HG03097 (cell line): ENCODE measurements around the gene GZMM.

Source experiments
- ATAC-seq: cut with Tn5 transposase; IDR thresholded peaks from one replicate; pipeline ENCODE4 v1.9.1; 2021; ENCODE audit not compliant: unreplicated experiment, low FRiP score

The GZMM gene

GRCh38 chr19:543910-544608 lies at the start of gene GZMM:
TSS of gene GZMM (plus strand) at chr19:544053. CDS start at chr19:544072, 19 bp downstream.
- no peak for ATAC-seq

DNA sequence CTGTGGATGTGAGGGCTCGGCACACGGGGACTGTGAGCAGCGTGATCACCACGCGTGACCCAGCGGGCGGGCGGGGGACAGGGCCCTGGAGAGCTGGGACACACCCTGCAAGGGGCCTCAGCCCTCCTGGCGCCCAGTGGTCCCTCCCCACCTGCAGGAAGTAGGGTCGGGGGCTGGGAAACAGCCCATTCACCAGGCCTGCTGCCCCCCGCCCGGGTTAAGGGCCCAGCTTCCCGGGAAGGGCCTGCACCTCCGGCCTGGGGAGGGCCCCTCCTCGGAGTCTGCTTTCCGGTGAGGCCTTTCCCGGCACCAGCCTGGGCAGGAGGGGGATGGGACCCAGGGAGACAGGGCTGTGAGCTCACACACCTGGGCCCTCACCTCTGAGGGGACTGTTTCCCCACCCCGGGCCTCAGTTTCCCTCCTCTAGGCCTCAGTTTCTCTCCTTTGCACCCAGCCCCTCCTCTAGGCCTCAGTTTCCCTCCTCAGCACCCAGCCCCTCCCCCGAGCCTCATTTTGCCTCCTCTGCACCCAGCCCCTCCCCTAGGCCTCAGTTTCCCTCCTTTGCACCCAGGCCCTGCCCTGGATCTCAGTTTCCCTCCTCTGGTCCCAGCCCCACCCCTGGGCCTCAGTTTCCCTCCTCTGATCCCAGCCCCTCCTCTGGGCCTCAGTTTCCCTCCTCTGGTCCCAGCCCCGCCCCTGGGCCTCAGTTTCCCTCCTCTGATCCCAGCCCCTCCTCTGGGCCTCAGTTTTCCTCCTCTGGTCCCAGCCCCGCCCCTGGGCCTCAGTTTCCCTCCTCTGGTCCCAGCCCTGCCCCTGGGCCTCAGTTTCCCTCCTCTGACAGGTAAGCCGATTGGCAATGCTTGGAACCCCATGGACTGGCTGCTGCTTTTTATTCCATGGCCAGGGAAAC lies 49.4 kb upstream of the GZMM start:
- ATAC-seq, result no peak

DNA sequence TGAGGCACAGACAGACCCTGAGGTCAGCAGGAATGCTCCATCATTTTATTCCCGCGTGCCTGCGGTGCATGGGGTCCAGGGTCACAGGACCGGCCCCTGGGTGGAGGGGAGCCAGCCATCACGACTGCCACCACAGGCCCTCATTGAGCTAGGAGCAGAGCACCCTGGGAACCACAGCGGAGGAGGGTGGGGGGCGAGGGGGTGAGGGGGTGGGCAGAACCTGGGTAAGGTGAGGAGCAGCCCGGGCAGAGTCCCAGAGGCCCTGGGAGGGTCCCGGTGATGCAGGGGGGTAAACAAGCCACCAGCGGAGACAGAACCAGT lies 48.8 kb upstream of the GZMM start:
- no peak for ATAC-seq

GRCh38 chr19:495402-496111 lies 48.3 kb upstream of the GZMM start:
- no peak for ATAC-seq

DNA sequence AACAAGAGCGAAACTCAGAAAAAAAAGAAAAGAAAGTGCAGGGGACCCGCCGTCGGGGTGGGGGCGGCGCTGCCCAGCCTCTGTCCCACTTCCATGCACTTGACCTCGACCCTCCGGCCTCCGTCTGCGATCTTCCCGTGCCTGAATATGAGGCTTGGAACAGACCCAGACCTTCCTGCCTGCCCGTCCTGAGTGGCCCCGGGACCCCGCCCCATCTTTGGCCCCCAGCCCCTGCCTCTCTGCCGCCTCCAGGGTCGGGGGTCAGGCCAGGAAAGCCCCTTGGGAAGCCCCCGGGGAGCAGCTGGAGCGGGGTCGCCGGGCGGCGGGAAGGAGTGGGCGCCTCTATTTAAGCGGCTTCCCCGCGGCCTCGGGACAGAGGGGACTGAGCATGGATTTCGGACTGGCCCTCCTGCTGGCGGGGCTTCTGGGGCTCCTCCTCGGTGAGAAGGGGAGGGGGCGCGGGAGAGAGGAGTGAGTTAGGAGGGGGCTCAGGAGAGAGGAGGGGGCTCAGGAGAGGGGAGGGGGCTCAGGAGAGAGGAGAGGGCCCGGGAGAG lies 47.7 kb upstream of the GZMM start, which contains the start of gene MADCAM1:
TSS of gene MADCAM1 (plus strand) at position 375 of the 554 bp plus-strand sequence. CDS start at position 389, 14 bp downstream.
- ATAC-seq, result no peak

GRCh38 chr19:496986-497385 lies 46.9 kb upstream of the GZMM start:
- ATAC-seq, result no peak

GRCh38 chr19:497491-497868 lies 46.4 kb upstream of the GZMM start:
- ATAC-seq, result no peak

GRCh38 chr19:497869-498510 lies 45.9 kb upstream of the GZMM start:
- ATAC-seq, result no peak

GRCh38 chr19:498511-498891 lies 45.4 kb upstream of the GZMM start:
- ATAC-seq, result no peak

DNA sequence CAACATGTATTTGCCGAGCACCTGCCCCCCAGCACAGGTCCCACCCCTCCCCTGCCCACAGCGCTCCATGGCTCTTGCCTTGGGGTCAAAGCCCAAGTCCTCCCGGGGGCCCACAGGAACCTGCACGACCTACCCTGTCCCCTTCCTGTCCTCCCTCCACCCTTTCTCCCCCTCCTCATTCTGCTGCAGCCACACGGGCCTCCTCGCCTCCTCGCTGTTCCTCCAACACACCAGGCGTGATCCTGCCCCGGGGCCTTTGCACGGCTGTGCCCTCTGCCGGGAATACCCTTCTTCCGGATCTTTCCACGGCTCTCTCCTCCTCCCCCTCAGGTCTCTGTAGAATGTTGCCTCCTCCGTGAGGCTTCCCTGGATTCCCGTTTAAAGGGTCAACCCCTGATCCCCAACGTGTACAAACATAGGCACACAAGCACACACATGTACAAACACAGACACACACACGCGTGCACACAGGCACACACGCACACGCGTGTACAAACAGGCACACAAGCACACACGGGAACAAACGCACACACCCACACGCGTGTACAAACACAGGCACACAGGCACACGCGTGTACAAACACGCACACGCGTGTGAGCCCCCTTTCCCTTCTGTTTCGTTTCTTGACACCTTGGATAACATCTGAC lies 44.8 kb upstream of the GZMM start:
- no peak for ATAC-seq

DNA sequence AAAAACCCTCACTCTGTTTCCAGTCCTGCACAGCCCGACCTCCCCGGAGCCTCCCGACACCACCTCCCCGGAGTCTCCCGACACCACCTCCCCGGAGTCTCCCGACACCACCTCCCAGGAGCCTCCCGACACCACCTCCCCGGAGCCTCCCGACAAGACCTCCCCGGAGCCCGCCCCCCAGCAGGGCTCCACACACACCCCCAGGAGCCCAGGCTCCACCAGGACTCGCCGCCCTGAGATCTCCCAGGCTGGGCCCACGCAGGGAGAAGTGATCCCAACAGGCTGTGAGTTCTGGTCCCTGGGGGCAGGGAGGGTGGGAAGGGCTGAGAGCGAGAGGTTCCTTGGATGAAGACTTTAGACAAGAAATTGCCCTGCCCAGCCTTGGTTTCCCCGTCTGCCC lies 42.2 kb upstream of the GZMM start:
- no peak for ATAC-seq

DNA sequence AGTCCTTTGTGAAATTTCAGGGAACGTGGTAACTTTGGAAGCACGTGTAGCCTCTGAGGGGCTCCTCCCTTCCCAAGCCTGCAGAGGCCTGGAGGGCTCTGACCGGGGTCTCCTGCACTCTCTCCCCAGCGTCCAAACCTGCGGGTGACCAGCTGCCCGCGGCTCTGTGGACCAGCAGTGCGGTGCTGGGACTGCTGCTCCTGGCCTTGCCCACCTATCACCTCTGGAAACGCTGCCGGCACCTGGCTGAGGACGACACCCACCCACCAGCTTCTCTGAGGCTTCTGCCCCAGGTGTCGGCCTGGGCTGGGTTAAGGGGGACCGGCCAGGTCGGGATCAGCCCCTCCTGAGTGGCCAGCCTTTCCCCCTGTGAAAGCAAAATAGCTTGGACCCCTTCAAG lies 39.2 kb upstream of the GZMM start:
- ATAC-seq, result no peak

- ATAC-seq, result peak; percentile 64
Observed at GRCh38 chr19:506404-507285, 37.2 kb upstream of the GZMM start.

DNA sequence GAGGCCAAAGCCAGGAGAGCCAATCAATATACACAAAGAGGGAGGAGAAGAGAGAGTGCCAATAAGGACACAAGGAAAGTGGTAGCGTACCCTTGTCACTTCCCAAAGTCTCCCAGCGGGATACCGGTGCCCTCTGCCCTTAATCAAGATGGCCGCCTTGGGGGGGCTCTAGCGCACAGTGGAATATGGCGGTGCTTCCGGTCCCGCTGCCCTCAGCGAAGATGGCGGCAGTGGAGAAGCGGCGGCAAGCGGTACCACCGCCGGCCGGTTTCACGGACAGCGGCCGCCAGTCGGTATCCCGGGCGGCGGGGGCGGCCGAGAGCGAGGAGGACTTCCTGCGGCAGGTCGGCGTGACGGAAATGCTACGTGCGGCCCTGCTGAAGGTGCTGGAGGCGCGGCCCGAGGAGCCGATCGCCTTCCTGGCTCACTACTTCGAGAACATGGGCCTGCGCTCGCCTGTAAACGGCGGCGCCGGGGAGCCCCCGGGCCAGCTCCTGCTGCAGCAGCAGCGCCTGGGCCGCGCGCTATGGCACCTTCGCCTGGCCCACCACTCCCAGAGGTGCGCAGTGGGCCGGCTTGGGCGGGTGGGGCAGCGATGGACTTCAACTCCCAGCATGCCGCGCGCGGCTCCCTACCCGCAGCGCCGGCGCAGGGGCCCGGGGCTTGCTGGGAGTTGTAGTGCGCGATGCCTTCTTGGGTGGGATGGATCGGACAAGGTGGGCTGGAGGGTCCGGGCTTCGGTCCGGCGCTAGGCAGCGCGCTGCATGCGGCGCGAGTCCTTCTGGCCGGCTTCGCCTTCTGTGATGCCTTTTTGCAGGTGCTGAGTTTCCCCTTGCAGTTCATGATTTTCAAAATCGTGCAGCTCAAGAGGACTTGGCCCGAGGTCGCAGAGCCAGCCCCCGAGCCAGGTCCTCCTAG lies 36.3 kb upstream of the GZMM start, which contains the start of gene TPGS1:
TSS of gene TPGS1 (plus strand) at position 212 of the 918 bp plus-strand sequence. CDS start at position 222, 10 bp downstream.
- ATAC-seq, result peak; percentile 48

DNA sequence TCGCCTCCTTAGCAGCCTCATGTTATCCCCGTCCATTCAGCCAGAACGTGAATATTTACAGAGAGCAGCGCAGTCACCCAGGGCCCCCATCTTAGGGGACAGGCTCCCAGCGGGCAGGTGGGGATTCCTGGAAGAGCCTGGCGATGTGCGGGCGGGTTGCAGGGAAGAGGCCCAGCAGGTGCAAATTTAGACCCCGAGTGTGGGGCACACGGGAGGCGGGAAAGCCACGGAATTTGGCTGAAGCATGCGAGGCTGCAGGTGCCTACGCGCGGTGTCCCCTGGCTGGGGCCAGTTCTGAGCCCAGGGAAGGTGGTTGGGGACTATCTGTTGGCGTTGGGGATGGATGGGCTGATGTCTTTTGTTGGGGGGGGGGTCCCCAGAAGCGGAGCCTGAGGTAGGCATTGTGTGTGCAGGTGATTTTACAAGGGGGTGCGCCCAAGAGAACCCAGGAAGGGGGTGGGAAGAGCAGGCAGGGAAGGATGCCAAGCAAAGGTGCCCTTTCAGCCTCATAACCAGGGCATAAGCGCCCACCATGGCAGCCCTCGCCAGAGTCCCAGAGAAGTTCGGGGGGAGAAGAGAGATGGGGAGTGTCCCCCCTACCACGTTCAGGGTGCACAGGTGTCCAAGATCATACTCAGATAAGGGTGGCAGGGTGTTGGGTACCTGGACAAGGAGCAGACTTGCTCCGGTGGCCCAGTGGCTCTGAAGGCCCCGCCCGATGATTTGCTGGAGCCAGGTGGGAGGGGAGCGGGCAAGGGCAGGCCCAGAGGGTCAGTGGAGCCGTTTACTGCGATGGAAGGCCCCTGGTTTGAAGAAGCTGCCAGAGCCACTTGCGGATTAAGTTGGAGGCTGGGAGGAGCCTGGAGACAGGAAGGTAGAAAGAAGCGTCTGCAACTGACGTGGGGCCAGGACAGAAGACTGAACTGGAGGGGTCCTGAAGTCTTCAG lies 35.4 kb upstream of the GZMM start:
- ATAC-seq, result no peak

DNA sequence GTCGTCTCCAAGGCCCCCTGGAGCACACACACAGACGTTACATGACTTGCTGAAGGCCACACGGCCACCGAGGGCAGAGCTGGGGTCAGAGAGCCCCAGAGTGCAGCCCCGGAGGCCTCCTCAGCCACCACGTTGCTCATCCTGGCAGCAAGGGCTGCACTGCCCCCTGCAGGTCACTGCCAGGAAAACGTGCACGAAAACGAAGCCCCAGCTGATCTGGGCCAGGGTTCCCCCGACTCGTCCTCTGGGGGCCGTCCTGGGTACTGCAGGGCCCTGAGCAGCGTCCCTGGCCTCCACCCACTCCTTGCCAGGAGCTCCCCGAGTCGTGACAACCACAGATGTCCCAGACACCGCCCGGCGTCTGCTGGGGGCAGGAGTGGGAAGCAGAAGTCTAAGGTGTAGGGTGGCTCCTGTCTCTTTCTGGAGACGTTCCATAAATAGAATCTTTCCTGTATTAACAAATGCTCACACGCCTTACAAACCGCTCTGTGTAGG lies 33.2 kb upstream of the GZMM start:
- no peak for ATAC-seq
